Keratinocyte (primary cell): ENCODE results near the gene ZNF219. TPM values are rescaled to one million over a fixed set of nuclear protein-coding genes. Genes with fewer than 3 reads are reported as not detected.
A peak's percentile ranks its signal among the peaks of the same experiment; 100 is the strongest.

ENCODE experiments used
- DNase-seq: peaks from one replicate; pipeline ENCODE4 v3.0.0-alpha.2; 2011; ENCODE audit warnings: low read depth, missing footprints, low spot score
- FAIRE-seq: peaks from 2 replicates; lab custom pipeline; 2011; peaks lifted over from hg19 to GRCh38; lab: Jason Lieb, UNC
- H2AFZ ChIP-seq: 2 replicates; pipeline ENCODE4 v1.6.0; 2012; ENCODE audit warnings: low read length, control low read depth, inconsistent platforms; ENCODE audit not compliant: control insufficient read depth
- H3K27ac ChIP-seq: 2 replicates; pipeline ENCODE4 v1.5.1; 2011; ENCODE audit warnings: low read length; ENCODE audit not compliant: control insufficient read depth, insufficient read depth
- H3K27me3 ChIP-seq: 3 replicates; pipeline ENCODE4 v1.6.0; 2011; ENCODE audit warnings: low read length; ENCODE audit not compliant: control insufficient read depth, insufficient read depth; ENCODE audit errors: extremely low read depth
- H3K36me3 ChIP-seq, 2 experiments: 2 replicates in 1 of 2; 3 replicates in 1 of 2; pipeline ENCODE4 v1.5.1; 2011; ENCODE audit warnings: low read length in 2 of 2, mild to moderate bottlenecking in 1 of 2; ENCODE audit not compliant: control insufficient read depth in 2 of 2, insufficient read depth in 2 of 2; ENCODE audit errors: extremely low read depth in 1 of 2
- H3K4me1 ChIP-seq: 3 replicates; pipeline ENCODE4 v1.5.1; 2011; ENCODE audit warnings: low read length; ENCODE audit not compliant: control insufficient read depth, insufficient read depth; ENCODE audit errors: extremely low read depth
- H3K4me2 ChIP-seq: 3 replicates; pipeline ENCODE4 v1.6.0; 2011; ENCODE audit warnings: low read depth, low read length; ENCODE audit not compliant: control insufficient read depth, insufficient read depth; ENCODE audit errors: extremely low read depth
- H3K4me3 ChIP-seq, 3 experiments: fragments of 200-600 bp in 1 of 3; sonication (generic) in 1 of 3; 2 replicates in 2 of 3; 3 replicates in 1 of 3; pipeline ENCODE4 v1.5.1; 2011 to 2016; ENCODE audit warnings: low read length in 3 of 3, mild to moderate bottlenecking in 3 of 3, control low read depth in 2 of 3, inconsistent platforms in 1 of 3, low read depth in 1 of 3, mixed read lengths in 1 of 3, mixed run types in 1 of 3, moderate library complexity in 1 of 3; ENCODE audit not compliant: control insufficient read depth in 2 of 3, insufficient read depth in 2 of 3; ENCODE audit errors: extremely low read depth in 1 of 3
- H3K79me2 ChIP-seq: 2 replicates; pipeline ENCODE4 v1.6.0; 2012; ENCODE audit warnings: low read length; ENCODE audit not compliant: control insufficient read depth, insufficient read depth
- H3K9ac ChIP-seq: 3 replicates; pipeline ENCODE4 v1.6.0; 2011; ENCODE audit warnings: low read length; ENCODE audit not compliant: control insufficient read depth, insufficient read depth; ENCODE audit errors: extremely low read depth
- H3K9me1 ChIP-seq: 3 replicates; pipeline ENCODE4 v1.6.0; 2011; ENCODE audit warnings: low read length; ENCODE audit not compliant: control insufficient read depth, insufficient read depth; ENCODE audit errors: extremely low read depth
- H3K9me3 ChIP-seq: 2 replicates; pipeline ENCODE4 v1.5.1; 2012; ENCODE audit warnings: low read depth, low read length; ENCODE audit not compliant: control insufficient read depth
- H4K20me1 ChIP-seq: 3 replicates; pipeline ENCODE4 v1.6.0; 2011; ENCODE audit warnings: low read length; ENCODE audit not compliant: control insufficient read depth, insufficient read depth; ENCODE audit errors: extremely low read depth
- CTCF ChIP-seq, 3 experiments: IDR thresholded peaks in 1 of 3; conservative IDR thresholded peaks in 1 of 3; optimal IDR thresholded peaks in 1 of 3; 2 replicates in 2 of 3; 3 replicates in 1 of 3; pipeline versions ENCODE3 to v1.5.1; 2011; ENCODE audit warnings: low read length in 3 of 3, mild to moderate bottlenecking in 3 of 3, moderate library complexity in 2 of 3, control low read depth in 1 of 3, inconsistent platforms in 1 of 3; ENCODE audit not compliant: insufficient read depth in 2 of 3; ENCODE audit errors: extremely low read depth in 1 of 3
- EZH2 ChIP-seq: IDR thresholded peaks from one replicate; pipeline ENCODE4 v1.6.1; 2012; ENCODE audit warnings: inconsistent platforms, mild to moderate bottlenecking, low read length, moderate library complexity
- dilution Hi-C: fragments of 300-500 bp; cut with MboI; formaldehyde crosslinking; loops from one replicate; pipeline ENCODE4 v1.7.0; 2020; ENCODE audit warnings: low sequenced_read_pairs; ENCODE audit not compliant: extremely low pct_ligation_motif_present
- polyA plus RNA-seq, 5 experiments: library from polyadenylated mRNA; depleted of rRNA in 3 of 5; stranded (reverse) in 3 of 5; stranded (forward) in 1 of 5; unstranded in 1 of 5; fragments of >200 nt; gene quantifications; 1 replicate in 1 of 5; 2 replicates in 3 of 5; 3 replicates in 1 of 5; pipeline versions ENCODE4 v1.2.1 to v1.2.3, GENCODE V29; 2011 to 2012; ENCODE audit warnings: missing spikeins in 2 of 5, low read depth in 1 of 5, low replicate concordance in 1 of 5

ZNF219 gene
- polyA plus RNA-seq, 1 donor (not counting 4 experiments of a cell fraction or from before 2014, with no cell fraction given): 23.1 TPM

GRCh38 chr14:21112255-21112654 is 13.8 kb upstream of the ZNF219 start:
- DNase-seq (no peak), FAIRE-seq (no peak)
- Histone ChIP-seq H3K9me3 (no peaks in the 10 kb centered on the region), H3K4me1 (peaks cover 16% of the 10 kb centered on the region), H3K4me2 (no peak overlapping the region), H3K36me3 (no peaks in the 10 kb centered on the region), H3K4me3 (no peak overlapping the region), H3K9me1 (no peaks in the 10 kb centered on the region), H3K79me2 (no peaks in the 10 kb centered on the region), H3K27me3 (no peaks in the 10 kb centered on the region), H4K20me1 (no peaks in the 10 kb centered on the region), H3K27ac (no peak overlapping the region), H2AFZ (no peak overlapping the region), H3K9ac (no peak overlapping the region)
- dilution Hi-C loops: no loop called here
- TF ChIP-seq EZH2 (no peak), CTCF (optimal IDR thresholded peaks at IDR 0.05 in 1 of 3, IDR thresholded peaks at IDR 0.05 in 1 of 3, conservative IDR thresholded peaks at IDR 0.05 in 1 of 3; ENCODE audit: extremely low read depth in 1 of 3, insufficient read depth in 2 of 3, low read length in 3 of 3) (no peak)

GRCh38 chr14:21109377-21110138 is 11.1 kb upstream of the ZNF219 start:
- dilution Hi-C loops: no loop called here
- H2AFZ ChIP-seq: peak overlapping the region; percentile 59
- no peaks in the 10 kb centered on the region for H3K27me3 ChIP-seq
- no peaks in the 10 kb centered on the region for H3K36me3 ChIP-seq
- H3K9me3 ChIP-seq: no peaks in the 10 kb centered on the region
- H3K4me2 ChIP-seq: no peak overlapping the region
- no peaks in the 10 kb centered on the region for H3K9me1 ChIP-seq
- FAIRE-seq (peak; percentile 23), DNase-seq (no peak)
- no peak overlapping the region for H3K4me3 ChIP-seq
- no peaks in the 10 kb centered on the region for H4K20me1 ChIP-seq
- TF ChIP-seq EZH2 (no peak), CTCF (optimal IDR thresholded peaks at IDR 0.05 in 1 of 3, IDR thresholded peaks at IDR 0.05 in 1 of 3, conservative IDR thresholded peaks at IDR 0.05 in 1 of 3; ENCODE audit: extremely low read depth in 1 of 3, insufficient read depth in 2 of 3, low read length in 3 of 3) (no peak)
- H3K27ac ChIP-seq: no peak overlapping the region
- no peak overlapping the region for H3K9ac ChIP-seq
- H3K79me2 ChIP-seq: no peaks in the 10 kb centered on the region
- H3K4me1 ChIP-seq: peaks cover 35% of the 10 kb centered on the region
